ENCODE results near the gene MFRP.

Gene MFRP

DNA sequence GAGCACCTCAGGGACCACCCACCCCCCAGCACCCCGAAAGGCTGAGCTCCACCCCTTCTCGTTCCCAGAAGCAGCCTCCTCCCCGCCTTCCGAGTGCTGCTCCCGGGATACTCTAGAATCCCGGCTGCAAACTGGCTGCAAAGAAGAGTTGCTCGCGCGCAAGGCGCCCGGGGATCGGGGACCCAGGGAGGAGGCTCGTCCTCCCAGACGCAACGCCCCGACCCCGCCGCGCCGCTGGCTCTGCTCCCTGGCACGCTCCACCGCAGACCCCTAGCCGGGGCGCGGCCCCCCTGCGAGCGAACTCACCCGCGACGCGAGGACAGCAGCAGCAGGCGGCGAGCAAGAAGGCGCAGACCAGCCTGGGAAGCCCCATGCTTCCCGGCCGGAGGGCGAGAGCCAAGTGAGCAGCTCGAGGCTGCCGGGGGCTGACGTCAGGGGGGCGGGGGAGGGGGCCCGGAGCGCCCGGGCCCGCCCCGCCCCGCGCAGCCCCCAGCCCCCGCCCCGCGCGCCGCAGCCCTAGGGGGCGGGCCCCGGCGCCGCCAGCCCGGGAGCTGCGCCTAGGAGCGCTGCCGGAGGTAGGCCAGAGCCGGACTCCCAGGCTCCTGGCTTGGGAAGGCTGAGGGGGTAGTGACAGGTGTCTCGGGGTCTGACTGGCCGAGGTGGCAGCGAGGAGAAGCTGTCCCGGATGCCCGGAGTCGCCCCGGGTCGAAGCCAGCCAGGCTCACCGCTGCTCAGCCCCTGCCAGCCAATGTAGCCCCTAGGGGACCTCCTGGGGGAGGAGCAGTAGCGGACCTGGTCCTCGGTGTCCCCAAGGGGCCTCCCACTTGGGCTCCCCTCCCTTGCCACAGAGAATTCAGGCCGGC lies 29.5 kb downstream of the MFRP start, which contains the start of gene MCAM:
Gene MCAM, minus strand, starts transcription at position 402 of the 863 bp plus-strand sequence. Its CDS starts 29 bp downstream, at position 373.
- no peak for DNase-seq

DNA sequence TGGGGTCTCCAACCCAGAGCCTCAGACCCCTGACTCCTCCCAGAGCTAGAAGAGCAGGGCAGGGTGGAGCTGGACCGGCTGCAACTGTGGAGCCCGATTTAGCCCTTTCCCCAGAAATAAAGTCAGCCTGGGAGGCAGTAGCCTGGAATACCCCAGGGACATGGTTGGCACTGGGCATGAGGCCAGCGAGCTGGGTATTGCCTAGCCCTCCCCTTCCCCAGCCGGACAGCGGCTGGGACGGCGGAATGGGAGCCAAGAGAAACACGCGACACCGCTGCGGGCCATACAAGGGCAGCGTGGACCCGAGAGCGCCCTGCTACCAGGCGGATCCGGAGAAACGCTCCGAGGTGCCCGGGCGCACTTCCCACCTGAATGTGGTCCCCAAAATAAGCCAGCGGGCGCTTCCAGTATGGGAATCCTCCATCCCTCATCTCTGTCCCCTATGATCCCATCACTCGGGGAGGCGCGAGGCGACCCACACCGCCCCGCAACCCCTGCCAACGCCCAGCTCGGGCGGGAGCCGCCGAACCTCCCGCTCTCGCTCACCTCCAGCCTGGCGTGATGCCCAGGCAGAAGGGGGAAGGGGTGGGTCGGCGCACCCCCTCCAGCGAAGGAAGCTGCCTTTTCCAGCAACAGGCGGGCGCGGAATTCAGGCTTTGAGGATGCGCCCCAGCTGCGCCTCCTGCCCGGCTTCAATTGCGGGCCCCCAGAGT lies 30.3 kb downstream of the MFRP start:
- DNase-seq: no peak

DNA sequence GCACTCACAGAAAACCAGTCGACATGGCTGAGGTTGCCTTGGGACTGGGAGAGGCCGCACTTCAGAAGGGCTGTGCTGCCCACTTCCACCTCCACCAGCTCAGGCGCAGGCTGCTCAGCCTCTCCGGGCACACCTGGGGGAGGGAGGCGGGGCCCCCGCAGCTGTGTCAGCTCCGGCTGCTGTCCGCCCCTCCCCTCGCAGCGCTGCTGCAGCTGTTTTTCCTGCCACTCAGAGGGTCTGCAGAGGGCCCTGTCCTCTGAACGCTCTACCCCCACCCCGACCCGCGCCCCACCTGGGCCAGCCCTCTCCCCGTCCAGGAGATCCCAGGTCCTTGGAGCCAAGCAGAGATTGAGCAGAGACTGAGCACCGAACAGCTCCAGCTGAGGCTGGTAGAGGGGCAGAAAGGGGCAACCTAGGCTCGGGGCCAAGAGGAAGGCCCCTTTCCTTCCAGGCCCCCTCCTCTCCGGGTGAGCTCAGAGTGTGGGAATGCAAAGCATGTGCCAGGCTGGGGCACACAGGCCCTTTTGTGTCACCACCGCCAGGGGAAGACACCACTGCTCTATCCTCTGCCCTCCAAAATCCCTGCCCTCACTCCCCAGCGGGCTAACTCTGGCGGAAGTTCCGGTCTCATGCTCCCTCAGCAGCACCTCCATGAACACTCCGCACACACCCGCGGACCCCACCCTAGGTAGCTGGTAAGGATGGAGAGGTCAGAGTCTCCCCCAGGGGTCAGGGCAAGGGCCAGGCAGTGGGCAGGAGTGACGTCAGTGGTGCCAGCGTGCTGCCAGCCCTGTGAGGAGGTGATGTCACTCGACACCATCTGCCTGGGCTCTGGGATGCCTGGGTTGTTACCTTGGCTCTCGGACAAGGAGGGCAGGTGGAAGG lies 31.1 kb downstream of the MFRP start:
- DNase-seq: no peak

DNA sequence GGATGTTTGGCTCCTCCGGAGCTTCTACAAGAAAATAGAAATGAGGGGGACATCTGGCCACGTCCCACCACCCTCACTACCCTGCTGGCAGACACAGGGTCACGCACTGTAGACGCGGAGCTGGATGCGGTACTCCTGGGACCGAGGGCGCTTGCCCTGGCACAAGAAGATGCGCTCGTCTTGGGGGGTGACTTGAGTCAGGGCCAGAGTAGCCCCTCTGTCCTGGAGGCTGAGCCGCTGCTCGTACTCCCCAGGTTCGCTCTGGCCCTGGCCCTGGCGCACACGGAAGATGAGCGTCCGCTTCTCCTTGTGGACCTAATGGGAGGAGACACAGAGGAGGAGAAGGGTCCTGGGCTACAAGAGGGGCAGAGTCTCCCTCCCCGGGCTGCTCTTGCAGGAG lies 31.8 kb downstream of the MFRP start:
- no peak for DNase-seq

DNA sequence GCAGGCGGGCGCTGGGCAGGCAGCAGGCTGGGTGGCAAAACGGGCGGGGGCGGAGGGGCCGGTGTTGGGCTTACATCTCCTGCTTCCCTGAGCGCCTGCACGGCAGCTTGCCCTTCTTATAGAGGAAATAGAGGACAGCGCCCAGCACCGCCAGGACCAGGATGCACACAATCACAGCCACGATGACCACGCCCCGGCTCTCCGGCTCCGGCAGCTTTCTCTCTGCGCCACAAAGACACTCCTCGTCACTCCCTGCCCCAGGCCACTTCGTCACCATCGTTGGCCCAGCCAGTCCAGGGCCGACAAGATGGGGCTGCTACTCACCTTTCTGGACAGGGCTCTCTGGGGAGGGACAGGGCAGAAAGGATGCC lies 35.8 kb downstream of the MFRP start:
- no peak for DNase-seq

DNA sequence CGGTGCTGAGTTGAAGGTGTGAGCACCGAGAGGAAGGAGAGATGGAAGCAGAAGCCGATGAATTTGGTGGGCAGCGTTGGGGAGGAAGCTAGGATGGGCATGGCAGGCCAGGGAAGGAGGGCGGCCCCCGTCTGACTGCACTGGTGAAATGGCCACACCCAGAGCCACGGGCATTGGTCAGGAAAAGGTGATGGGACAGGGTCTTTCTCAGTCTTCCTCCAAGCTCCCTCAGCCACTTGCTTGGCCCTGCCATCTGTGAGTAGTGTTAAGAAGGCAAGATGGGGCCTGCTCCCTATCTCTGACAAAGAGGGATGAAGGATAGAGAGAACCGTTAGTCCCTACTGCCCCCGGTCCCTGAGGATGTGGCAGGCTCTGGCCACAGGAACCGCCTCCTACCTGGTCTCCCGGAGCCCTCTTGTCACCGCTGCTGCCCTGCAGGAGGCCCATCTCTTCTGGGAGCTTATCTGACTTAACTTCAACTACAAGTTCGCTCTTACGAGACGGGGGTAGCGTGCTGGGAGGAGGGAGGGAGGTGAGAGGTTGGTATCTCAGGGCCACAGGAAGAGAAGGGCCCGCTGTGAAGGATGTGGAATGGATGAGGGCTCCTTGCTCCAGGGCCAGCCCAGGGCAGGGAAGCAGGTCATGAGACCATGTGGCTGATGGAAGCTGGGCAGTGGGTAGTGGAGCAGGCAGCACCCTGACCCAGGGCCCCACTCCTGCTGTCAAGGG lies 36.4 kb downstream of the MFRP start:
- no peak for DNase-seq

DNA sequence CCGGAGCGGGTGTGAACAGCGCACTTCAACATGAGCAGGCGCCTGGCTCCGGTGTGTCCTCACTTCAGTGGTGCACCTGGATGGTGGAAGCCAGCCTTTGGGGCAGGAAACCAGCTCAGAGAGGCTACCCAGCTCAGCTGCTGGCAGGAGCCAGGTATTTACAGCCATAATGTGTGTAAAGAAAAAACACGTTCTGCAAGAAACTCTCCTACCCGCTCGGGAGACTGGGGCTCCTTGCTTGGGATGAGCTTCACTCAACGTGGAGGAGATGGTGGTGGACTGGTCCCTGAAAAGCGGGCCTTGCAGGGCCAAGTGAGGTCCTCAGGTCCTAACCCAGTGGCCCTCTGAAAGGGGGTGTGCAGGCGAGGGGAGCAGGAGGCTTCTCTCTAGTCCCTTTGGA lies 37.1 kb downstream of the MFRP start:
- DNase-seq: no peak

DNA sequence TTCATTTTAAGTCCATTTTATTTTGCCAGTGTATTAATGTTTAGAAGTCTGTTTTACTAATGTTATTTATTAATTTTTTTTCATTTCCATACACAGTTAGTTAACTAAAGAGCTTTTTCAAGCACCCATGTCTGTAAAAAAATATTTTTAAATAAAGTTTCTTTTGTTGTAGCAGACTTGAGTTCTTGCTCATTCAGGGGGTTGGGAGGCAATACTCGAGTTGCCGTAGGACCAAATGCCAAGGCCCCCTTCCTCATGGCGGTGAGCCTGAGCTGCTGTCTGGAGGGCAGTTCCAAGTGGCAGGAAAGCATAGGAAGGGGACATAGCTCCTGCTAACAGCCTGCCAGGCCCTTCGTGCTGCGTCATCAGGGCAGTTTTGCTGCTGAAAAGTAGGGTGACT lies 38.5 kb downstream of the MFRP start:
- no peak for DNase-seq

DNA sequence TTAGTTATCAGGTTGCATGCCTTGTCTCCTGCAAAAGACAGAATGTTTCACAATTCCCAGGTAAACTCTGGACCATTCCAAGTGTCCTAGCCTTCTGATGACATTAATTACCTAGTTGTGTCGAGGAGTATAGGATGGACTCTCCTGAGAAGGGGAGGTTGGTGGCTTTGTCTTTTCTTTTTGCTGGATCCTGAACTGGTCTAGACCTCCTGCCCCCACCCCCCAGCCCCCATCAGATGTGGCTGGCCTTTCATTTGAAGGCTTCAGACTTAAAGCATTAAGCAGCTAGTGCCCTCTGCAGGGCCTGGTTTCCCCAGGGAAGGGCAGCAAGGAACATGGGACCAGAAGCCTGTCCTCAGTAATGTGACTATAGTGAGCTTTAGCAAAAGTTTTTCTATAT lies 39.3 kb downstream of the MFRP start:
- no peak for DNase-seq

DNA sequence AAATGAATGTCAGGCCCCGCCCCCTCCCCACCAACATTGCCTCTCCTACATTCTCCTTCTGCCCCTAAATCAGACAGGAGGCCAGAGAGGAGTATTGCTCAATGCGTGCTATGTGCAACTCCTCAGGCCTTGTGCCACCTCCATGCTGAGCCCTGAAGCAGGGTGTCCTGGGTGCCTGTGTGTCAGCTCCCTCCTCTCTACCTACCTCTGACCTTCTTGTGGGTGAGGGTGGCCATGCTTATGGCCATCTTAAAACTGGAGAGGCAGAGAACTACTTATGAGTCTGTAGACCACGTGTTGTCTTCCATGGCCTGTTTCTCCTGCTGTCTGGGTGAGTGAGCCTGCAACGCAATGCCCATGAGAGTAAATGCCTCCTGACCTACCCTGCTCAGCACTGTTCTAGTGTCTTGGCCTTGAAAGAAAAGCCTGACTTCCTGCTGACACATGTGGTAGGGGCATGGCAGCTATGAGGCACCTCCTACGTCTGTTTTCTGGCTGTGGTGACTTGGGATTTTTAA lies 40.1 kb downstream of the MFRP start:
- DNase-seq: peak in 1 of 2 experiments; percentile 30

DNA sequence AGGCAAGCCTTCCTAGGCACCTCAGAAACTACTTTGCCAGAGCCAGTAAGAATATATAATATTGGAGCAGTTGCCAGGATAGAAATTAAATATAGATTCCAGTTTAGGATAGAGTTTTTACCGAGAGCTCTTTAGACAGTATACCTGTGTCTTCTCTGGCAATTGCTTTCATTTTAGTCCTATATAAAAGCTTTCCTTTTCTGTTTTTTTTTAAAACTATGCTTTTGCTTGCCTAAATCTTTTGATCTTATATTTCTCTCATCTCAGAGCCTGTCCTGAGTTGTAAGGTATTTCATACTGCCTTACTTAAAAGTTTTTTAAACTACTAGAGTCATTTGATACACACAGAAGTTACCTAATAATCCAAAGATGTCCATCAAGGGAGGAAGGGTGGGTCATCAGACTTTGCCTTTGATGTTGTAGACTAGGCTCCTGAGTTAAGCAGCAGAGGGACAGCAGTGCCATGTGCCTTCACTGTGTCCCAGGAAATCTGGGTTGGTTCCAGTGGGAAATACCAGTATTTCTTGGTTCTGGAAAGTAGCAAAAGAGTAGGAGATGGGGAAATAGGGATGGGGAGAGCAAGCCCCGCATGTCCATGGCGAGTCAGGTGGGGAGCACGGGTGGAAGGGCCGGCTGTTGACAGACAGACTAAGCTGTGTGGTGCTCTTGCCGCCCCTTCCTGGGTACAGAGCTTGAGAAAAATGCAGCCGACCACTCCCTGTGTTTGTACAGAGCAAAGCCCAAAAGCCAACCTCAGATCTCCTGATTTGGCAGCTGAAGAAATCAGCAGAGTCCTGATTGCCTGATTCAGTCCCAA lies 40.7 kb downstream of the MFRP start:
- no peak for DNase-seq

DNA sequence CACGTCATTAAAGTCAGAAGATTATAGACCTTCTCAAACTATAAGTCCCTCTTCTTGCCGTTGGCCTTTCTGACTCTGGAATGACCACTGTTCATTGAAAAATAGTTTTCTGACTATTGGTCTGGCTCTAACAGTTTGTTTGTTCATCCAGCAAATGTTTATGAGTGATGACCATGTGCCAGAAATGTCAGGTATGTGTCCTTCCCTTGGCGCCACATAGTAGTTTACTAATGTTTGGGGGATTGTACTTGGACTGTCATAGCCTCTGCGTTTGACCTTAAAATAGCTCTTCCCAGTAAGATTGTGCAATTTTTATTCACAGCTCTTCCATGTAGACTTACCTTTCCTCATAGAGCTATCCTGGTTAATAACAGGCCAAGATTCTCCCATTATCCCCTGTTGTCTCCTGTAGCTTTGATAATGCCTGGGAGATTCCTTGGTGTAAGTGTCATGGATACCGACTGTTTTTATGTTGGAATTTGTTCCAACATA lies 43.2 kb downstream of the MFRP start:
- DNase-seq: no peak

DNA sequence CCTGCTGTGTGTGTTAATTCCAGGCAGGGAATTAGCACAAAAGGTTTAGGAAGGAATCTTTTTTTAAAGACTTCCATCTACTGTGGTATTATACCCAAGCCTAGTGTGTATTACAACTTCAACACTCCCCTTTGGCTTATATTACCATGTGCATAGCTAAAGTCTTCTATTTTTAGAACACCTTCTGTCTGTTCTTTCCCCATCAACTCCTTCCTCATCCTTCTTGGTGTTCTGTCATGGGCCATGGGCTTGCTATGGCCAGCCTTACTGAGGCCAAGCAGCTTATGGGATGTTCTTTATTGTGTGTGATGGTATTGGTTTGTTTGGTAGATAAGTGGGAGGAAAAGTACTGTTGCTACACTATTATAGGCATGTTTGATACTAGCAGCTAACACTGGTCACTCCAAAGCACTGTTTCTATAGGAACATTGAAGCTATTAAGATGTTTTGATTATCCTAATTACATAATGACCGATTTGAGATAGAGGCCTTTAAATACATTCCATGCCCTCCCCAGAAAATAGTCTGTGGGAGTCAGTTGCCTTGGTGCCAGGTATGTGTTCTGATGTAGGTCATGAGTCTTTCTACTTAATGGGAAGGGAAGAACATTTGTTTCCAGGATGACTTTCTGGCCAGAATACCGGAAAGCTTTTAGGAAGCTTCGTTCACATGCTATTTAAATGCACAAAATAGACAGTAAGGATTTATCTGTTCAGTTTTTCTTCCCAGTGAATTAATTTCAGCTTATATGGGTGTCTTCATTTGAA lies 46.1 kb downstream of the MFRP start:
- DNase-seq: no peak

DNA sequence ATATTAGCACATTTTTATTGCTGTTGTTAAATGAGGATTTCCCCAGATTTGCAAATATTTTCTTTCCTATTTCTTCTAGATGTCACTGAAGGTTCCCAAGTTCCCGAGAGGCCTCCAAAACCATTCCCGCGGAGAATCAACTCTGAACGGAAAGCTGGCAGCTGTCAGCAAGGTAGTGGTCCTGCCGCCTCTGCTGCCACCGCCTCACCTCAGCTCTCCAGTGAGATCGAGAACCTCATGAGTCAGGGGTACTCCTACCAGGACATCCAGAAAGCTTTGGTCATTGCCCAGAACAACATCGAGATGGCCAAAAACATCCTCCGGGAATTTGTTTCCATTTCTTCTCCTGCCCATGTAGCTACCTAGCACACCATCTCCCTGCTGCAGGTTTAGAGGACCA lies 47.1 kb downstream of the MFRP start:
- no peak for DNase-seq

DNA sequence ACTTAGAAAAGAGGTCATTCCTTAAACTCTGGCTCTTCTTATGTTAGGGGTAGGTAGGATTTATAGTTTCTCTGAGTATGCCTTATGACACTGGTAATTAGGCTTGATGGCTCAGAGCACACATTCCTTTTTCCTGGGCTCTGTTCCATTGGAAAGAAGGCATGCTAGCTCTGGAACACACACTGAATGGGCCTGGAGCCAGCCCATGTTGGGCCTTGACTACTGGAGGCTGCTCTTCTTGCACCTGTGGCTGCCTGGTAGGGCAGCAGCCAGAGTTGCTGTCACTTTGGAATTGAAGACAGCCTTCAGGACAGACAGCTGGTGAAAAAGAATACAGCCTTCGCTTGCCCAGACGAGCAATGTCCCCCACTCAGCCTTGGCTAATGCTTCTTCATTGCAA lies 47.8 kb downstream of the MFRP start:
- DNase-seq: no peak

DNA sequence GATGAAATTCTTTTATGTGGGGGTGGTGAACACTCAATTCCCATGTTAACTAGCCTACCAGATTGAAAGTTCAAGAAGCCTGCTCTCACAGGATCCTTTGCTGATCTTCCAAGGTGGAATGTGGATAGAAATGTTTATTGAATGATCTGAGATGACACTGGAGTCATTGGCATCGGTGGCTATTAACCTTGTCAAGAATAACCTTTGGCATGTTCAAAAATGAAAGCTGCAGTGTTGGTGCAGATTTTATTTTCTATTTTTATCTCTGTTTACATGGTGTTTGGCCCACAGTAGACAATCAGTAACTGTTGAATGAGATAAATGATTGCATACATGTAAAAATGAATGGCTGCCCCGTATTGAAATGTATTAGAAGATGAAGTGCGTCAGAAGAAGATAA lies 48.6 kb downstream of the MFRP start:
- DNase-seq: no peak

DNA sequence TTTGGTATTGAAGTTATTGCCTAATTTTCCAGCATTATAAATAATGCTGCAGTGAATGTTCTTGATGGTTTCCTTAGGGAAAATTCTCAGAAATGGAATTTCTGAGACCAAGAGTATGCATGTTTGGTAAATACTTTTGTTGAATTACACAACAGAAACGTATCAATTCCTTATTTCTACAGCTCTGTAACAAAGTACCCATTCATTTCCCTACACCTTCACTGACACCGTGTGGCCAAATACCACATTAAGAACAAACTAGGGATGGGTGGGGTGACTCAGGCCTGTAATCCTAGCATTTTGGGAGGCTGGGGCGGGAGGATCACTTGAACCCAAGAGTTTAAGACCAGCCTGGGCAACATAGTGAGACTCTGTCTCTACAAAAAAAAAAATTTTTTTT lies 51.3 kb downstream of the MFRP start:
- no peak for DNase-seq

DNA sequence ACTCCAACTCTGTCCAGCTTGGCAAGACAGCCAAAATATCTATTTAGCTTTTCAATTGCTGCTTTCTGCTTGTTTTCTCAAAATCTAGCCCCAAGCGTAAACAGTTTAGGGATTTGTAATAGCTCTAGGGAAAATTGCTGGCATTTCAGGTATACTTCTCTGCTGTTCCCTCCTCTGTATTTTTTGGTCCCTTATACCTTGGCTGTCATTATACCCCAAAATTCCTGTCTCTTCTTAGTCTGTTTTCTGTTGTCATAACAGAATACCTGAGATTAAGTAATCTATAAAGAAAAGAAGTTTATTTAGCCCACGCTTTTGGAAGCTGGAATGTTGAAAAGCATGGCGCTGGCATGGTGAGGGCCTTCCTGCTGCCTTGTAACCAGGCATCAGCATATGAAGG lies 53.0 kb downstream of the MFRP start:
- DNase-seq: no peak

DNA sequence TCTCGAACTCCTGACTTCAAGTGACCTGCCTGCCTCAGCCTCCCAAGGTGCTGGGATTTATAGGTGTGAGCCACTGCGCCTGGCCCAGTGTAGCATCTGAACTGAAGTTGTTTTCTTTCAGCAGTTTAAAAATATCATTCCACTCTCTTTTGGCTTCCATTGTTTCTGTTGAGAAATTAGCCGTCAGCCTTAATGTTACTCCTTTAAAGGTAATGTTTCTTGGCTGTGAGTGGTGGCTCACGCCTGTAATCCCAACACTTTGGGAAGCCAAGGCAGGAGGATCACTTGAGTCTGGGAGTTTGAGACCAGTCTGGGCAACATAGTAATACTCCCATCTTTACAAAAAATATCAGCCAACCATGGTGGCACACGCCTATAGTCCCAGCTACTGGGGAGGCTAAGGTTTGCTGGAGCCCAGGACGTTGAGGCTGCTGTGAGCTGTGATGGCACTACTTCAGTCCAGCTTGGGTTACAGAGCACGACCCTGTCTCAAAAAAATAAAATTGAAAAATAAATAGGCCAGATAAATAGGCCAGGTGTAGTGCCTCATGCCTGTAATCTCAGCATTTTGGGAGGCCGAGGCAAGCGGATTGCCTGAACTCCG lies 55.5 kb downstream of the MFRP start:
- no peak for DNase-seq

Data from AML-193 (cell line).